OCI-LY3 (cell line): Measurements from ENCODE around the gene HMGCLL1.

Experiments used
- H2AFZ ChIP-seq: fragments of 200-600, 300-600 bp; shearing (Covaris generic); 2 replicates; pipeline ENCODE4 v1.6.0; 2014; ENCODE audit warnings: antibody characterized with exemption, low read depth, low read length
- H3K27ac ChIP-seq: fragments of 200-600, 300-600 bp; sonication (generic); 2 replicates; pipeline ENCODE4 v1.5.1; 2014; ENCODE audit warnings: mild to moderate bottlenecking, low read length, moderate library complexity, mixed read lengths
- H3K27me3 ChIP-seq: fragments of 200-600, 300-600 bp; sonication (generic); 2 replicates; pipeline ENCODE4 v1.6.1; 2014; ENCODE audit warnings: low read depth, low read length, mixed read lengths
- H3K36me3 ChIP-seq: fragments of 200-600, 300-600 bp; sonication (generic); replicated peaks from 2 replicates; pipeline ENCODE3; 2014; ENCODE audit warnings: low read depth, low read length, mixed read lengths
- H3K4me1 ChIP-seq: fragments of 300-600, 200-600 bp; sonication (generic); 2 replicates; pipeline ENCODE4 v1.6.1; 2014; ENCODE audit warnings: low read length, mixed read lengths
- H3K4me2 ChIP-seq: fragments of 200-600, 300-600 bp; sonication (generic); 2 replicates; pipeline ENCODE4 v1.6.1; 2014; ENCODE audit warnings: low read length, mixed read lengths
- H3K4me3 ChIP-seq: fragments of 300-600, 200-600 bp; sonication (generic); 2 replicates; pipeline ENCODE4 v1.5.1; 2014; ENCODE audit warnings: antibody characterized with exemption, mild to moderate bottlenecking, low read length, moderate library complexity
- H3K79me2 ChIP-seq: fragments of 300-600, 200-600 bp; shearing (Covaris generic); 2 replicates; pipeline ENCODE4 v1.6.1; 2014; ENCODE audit warnings: mild to moderate bottlenecking, low read length, mixed read lengths
- H3K9ac ChIP-seq: fragments of 300-600, 200-600 bp; shearing (Covaris generic); 2 replicates; pipeline ENCODE4 v1.6.0; 2014; ENCODE audit warnings: mild to moderate bottlenecking, low read length, moderate library complexity
- H3K9me3 ChIP-seq: fragments of 200-600, 300-600 bp; shearing (Covaris generic); 2 replicates; pipeline ENCODE4 v1.6.1; 2014; ENCODE audit warnings: low read length, mixed read lengths; ENCODE audit not compliant: insufficient read depth
- H4K20me1 ChIP-seq: fragments of 200-600, 300-600 bp; sonication (generic); 2 replicates; pipeline ENCODE4 v1.6.1; 2016; ENCODE audit warnings: low read length, mixed read lengths; ENCODE audit not compliant: insufficient read depth
- CTCF ChIP-seq: fragments of 200-600, 300-600 bp; sonication (generic); IDR thresholded peaks from 2 replicates; pipeline ENCODE4 v1.5.1; 2014; ENCODE audit warnings: antibody characterized with exemption, low read length, low read depth
- EZH2phosphoT487 ChIP-seq: fragments of 200-600 bp; shearing (Covaris generic); IDR thresholded peaks from 2 replicates; pipeline ENCODE4 v1.6.1; 2018; ENCODE audit warnings: antibody characterized with exemption, mixed run types, low read depth

HMGCLL1 gene

GRCh38 chr6:55604021-55604420, 25.0 kb upstream of the HMGCLL1 start:
- Histone ChIP-seq H4K20me1 (no peaks in the 10 kb centered on the region), H3K27ac (no peak overlapping the region), H3K79me2 (no peaks in the 10 kb centered on the region), H3K36me3 (no peaks in the 10 kb centered on the region), H3K27me3 (no peaks in the 10 kb centered on the region), H3K4me1 (no peaks in the 10 kb centered on the region), H3K9ac (no peak overlapping the region), H3K4me2 (no peak overlapping the region), H2AFZ (no peak overlapping the region), H3K4me3 (no peak overlapping the region), H3K9me3 (no peaks in the 10 kb centered on the region)
- TF ChIP-seq EZH2phosphoT487, result no peak
- no peak for TF ChIP-seq CTCF

DNA sequence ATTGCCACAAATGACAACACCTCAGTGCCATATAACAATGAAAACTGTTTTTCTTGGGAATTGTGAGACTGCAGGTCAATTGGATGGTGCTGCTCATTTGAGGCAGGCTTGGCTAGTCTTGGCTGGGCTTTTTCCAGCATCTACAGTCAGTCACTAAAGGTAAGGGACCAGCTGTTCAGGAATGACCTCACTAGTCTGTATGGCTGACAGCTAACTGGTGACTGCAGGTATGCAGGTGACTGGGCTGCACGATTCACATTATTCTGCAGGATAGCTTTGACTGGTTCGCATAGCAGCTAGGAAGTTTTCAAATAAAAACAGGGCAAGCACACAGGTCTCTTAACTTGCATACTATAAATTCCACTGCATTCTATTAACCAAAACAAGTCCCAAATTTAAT, 22.1 kb upstream of the HMGCLL1 start:
- Histone ChIP-seq H2AFZ (no peak overlapping the region), H3K27me3 (no peaks in the 10 kb centered on the region), H3K4me1 (no peaks in the 10 kb centered on the region), H3K9ac (no peak overlapping the region), H3K27ac (no peak overlapping the region), H3K36me3 (no peaks in the 10 kb centered on the region), H3K9me3 (no peaks in the 10 kb centered on the region), H4K20me1 (no peaks in the 10 kb centered on the region), H3K4me2 (no peak overlapping the region), H3K79me2 (no peaks in the 10 kb centered on the region), H3K4me3 (no peak overlapping the region)
- TF ChIP-seq EZH2phosphoT487 (no peak), CTCF (no peak)

GRCh38 chr6:55594442-55594841, 15.4 kb upstream of the HMGCLL1 start:
- H3K9me3 ChIP-seq, result no peaks in the 10 kb centered on the region
- TF ChIP-seq CTCF (no peak), EZH2phosphoT487 (no peak)

DNA sequence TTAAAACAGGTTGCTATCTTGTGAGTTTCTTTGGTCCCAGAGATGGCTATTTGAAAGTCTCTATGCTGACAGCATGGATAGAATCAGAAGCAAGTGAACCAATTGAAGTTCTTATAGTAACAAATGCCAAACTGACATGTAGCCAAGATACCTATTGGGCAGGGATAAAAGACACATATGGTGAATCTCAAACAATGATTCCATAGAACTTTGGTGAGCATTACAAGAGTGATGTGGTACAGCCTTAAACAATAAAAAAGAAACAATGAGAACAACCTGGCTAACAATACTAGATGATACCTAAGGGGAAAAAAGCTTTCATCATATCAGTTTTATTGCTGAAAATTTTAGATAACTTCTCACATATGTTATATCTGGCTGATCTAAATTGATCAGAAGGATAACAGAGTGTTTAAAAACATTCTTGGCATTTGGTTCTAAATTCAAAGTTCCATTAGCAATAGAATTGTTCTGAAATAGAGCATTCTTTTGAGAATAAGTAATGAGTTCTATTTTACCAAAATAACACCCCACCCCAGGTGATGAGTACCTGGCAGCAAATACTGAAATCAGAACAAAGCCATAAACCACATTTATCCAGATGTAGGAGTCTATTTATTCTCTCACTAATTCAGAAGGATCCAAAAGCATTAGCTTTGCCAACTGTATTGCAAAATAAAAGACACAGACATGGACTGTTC, 5.8 kb upstream of the HMGCLL1 start:
- Histone ChIP-seq H3K4me1 (no peaks in the 10 kb centered on the region), H3K27ac (no peak overlapping the region), H3K9me3 (no peaks in the 10 kb centered on the region), H3K9ac (no peak overlapping the region), H3K27me3 (no peaks in the 10 kb centered on the region), H3K4me2 (no peak overlapping the region), H2AFZ (no peak overlapping the region), H3K79me2 (no peaks in the 10 kb centered on the region), H3K36me3 (no peaks in the 10 kb centered on the region), H3K4me3 (no peak overlapping the region), H4K20me1 (no peaks in the 10 kb centered on the region)
- TF ChIP-seq CTCF (no peak), EZH2phosphoT487 (no peak)

More at GRCh38 chr6:55594442-55594841, 15.4 kb upstream of the HMGCLL1 start:
- H3K4me1 ChIP-seq, result no peaks in the 10 kb centered on the region
- no peak overlapping the region for H3K4me3 ChIP-seq
- H3K9ac ChIP-seq, result no peak overlapping the region
- no peak overlapping the region for H2AFZ ChIP-seq
- no peaks in the 10 kb centered on the region for H3K36me3 ChIP-seq
- H3K4me2 ChIP-seq, result no peak overlapping the region
- H3K27ac ChIP-seq, result no peak overlapping the region
- H3K27me3 ChIP-seq, result no peaks in the 10 kb centered on the region
- H3K79me2 ChIP-seq, result no peaks in the 10 kb centered on the region
- H4K20me1 ChIP-seq, result no peaks in the 10 kb centered on the region
